Uterus (tissue), 2 donors: Measurements from ENCODE around the gene MPND.

ENCODE experiments used
- POLR2A ChIP-seq, 2 donors: fragments of 450-650 bp; IDR thresholded peaks; one replicate each; pipeline ENCODE4 v1.6.1; 2016; ENCODE audit warnings: antibody characterized with exemption in 2 of 2, mild to moderate bottlenecking in 1 of 2, moderate library complexity in 1 of 2
- TF ChIP-seq, protein P1 (sequence below), 4 experiments: fragments of 200-600 bp in 2 of 4; fragments of 450-650 bp in 2 of 4; sonication (generic) in 2 of 4; IDR thresholded peaks; one replicate each; pipeline ENCODE4 v1.5.1; 2016 to 2019; ENCODE audit warnings: antibody characterized with exemption in 4 of 4, mild to moderate bottlenecking in 2 of 4, moderate library complexity in 1 of 4

- TF ChIP-seq, protein P1, sequence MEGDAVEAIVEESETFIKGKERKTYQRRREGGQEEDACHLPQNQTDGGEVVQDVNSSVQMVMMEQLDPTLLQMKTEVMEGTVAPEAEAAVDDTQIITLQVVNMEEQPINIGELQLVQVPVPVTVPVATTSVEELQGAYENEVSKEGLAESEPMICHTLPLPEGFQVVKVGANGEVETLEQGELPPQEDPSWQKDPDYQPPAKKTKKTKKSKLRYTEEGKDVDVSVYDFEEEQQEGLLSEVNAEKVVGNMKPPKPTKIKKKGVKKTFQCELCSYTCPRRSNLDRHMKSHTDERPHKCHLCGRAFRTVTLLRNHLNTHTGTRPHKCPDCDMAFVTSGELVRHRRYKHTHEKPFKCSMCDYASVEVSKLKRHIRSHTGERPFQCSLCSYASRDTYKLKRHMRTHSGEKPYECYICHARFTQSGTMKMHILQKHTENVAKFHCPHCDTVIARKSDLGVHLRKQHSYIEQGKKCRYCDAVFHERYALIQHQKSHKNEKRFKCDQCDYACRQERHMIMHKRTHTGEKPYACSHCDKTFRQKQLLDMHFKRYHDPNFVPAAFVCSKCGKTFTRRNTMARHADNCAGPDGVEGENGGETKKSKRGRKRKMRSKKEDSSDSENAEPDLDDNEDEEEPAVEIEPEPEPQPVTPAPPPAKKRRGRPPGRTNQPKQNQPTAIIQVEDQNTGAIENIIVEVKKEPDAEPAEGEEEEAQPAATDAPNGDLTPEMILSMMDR (IDR thresholded peaks at IDR 0.05) = no peak
- no peak for TF ChIP-seq POLR2A (IDR thresholded peaks at IDR 0.05)
Measured at GRCh38 chr19:4376991-4377781, 33.8 kb downstream of the MPND start.
